Suprapubic skin (tissue), 4 donors: Measurements from ENCODE around the gene NFKBIL1. TPM values are rescaled to one million over a fixed set of nuclear protein-coding genes. Genes with fewer than 3 reads are reported as not detected.

Experiments used
- DNase-seq, 2 donors: peaks; one replicate each; pipeline ENCODE4 v3.0.0-alpha.2; 2019; ENCODE audit warnings: low spot score in 2 of 2
- H3K27ac ChIP-seq: fragments of 200-600 bp; sonication (generic); one replicate; pipeline ENCODE4 v1.5.1; 2019
- H3K27me3 ChIP-seq: fragments of 200-600 bp; sonication (generic); one replicate; pipeline ENCODE4 v1.5.1; 2019
- H3K36me3 ChIP-seq: fragments of 200-600 bp; sonication (generic); one replicate; pipeline ENCODE4 v1.5.1; 2019
- H3K4me1 ChIP-seq: fragments of 200-600 bp; sonication (generic); one replicate; pipeline ENCODE4 v1.5.1; 2019
- H3K4me3 ChIP-seq: fragments of 200-600 bp; sonication (generic); one replicate; pipeline ENCODE4 v1.5.1; 2019; ENCODE audit warnings: mild to moderate bottlenecking
- H3K9me3 ChIP-seq: fragments of 200-600 bp; sonication (generic); one replicate; pipeline ENCODE4 v1.5.1; 2019
- EP300 ChIP-seq: sonication (generic); formaldehyde crosslinking; IDR thresholded peaks from one replicate; pipeline ENCODE4 v1.6.1; 2017; ENCODE audit warnings: antibody characterized with exemption
- POLR2A ChIP-seq, 2 donors: fragments of 450-650 bp; IDR thresholded peaks; one replicate each; pipeline ENCODE4 v1.6.1; 2017; ENCODE audit warnings: antibody characterized with exemption in 2 of 2, mild to moderate bottlenecking in 2 of 2, moderate library complexity in 2 of 2
- POLR2AphosphoS5 ChIP-seq, 3 donors: sonication (generic); formaldehyde crosslinking; IDR thresholded peaks; one replicate each; pipeline ENCODE4 v1.6.1; 2017; ENCODE audit warnings: antibody characterized with exemption in 3 of 3
- WGBS: methylation state at CpG from one replicate; pipeline ENCODE4 v1.1.5; 2018; 5-methylcytosine and 5-hydroxymethylcytosine counted together
- total RNA-seq, 4 donors: library from RNA; depleted of rRNA; stranded (reverse); fragments of >200 nt; gene quantifications; one replicate each; pipeline ENCODE4 v1.1.0, GENCODE V29; 2016
- TF ChIP-seq, protein P1 (sequence below), 2 donors: fragments of 200-600 bp in 1 of 2; fragments of 450-650 bp in 1 of 2; sonication (generic) in 1 of 2; IDR thresholded peaks; one replicate each; pipeline ENCODE4 v1.5.1; 2016 to 2019; ENCODE audit warnings: antibody characterized with exemption in 2 of 2, mild to moderate bottlenecking in 1 of 2, moderate library complexity in 1 of 2

NFKBIL1 gene
- total RNA-seq, 4 donors from 2014 or later: 23.6 to 29.5 (median 25.7) TPM

DNA sequence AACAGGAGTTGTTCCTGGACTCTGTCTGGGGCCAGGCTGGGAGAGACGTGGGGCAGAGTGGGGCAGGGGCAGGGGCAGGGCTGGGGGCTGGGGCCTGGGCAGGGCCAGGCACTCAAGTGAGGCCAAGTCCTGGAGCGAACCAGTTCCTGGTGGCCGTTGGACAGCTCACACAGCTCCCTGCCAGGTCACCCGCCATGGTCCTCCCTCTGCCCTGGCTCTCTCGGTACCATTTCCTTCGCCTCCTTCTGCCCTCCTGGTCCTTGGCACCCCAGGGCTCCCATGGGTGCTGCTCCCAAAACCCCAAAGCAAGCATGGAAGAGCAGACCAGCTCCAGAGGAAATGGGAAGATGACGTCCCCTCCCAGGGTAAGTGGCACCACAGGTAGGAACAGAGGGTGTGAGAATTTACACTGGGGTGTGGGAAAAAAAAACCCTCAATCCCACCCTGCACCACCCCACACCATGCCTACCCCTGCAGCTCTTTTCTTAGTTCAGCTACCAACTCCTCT is 18.5 kb upstream of the NFKBIL1 start, which contains the start of gene MCCD1:
TSS of gene MCCD1 (plus strand) at position 142 of the 508 bp plus-strand sequence. CDS start at position 195, 53 bp downstream.
- Histone ChIP-seq H3K36me3 (peaks cover 45% of the 10 kb centered on the region), H3K4me3 (no peak within 1 kb of the TSS), H3K9me3 (no peaks in the 10 kb centered on the region), H3K27me3 (no peaks in the 10 kb centered on the region), H3K27ac (no peak within 1 kb of the TSS), H3K4me1 (no peaks in the 10 kb centered on the region)
- 59% methylated on average over 7 of the region's 7 CpGs for WGBS
- no peak for DNase-seq
- TF ChIP-seq POLR2A (IDR thresholded peaks at IDR 0.05): no peak
- no peak for TF ChIP-seq EP300
- TF ChIP-seq, protein P1, sequence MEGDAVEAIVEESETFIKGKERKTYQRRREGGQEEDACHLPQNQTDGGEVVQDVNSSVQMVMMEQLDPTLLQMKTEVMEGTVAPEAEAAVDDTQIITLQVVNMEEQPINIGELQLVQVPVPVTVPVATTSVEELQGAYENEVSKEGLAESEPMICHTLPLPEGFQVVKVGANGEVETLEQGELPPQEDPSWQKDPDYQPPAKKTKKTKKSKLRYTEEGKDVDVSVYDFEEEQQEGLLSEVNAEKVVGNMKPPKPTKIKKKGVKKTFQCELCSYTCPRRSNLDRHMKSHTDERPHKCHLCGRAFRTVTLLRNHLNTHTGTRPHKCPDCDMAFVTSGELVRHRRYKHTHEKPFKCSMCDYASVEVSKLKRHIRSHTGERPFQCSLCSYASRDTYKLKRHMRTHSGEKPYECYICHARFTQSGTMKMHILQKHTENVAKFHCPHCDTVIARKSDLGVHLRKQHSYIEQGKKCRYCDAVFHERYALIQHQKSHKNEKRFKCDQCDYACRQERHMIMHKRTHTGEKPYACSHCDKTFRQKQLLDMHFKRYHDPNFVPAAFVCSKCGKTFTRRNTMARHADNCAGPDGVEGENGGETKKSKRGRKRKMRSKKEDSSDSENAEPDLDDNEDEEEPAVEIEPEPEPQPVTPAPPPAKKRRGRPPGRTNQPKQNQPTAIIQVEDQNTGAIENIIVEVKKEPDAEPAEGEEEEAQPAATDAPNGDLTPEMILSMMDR (IDR thresholded peaks at IDR 0.05): no peak
- TF ChIP-seq POLR2AphosphoS5 (IDR thresholded peaks at IDR 0.05): no peak

DNA sequence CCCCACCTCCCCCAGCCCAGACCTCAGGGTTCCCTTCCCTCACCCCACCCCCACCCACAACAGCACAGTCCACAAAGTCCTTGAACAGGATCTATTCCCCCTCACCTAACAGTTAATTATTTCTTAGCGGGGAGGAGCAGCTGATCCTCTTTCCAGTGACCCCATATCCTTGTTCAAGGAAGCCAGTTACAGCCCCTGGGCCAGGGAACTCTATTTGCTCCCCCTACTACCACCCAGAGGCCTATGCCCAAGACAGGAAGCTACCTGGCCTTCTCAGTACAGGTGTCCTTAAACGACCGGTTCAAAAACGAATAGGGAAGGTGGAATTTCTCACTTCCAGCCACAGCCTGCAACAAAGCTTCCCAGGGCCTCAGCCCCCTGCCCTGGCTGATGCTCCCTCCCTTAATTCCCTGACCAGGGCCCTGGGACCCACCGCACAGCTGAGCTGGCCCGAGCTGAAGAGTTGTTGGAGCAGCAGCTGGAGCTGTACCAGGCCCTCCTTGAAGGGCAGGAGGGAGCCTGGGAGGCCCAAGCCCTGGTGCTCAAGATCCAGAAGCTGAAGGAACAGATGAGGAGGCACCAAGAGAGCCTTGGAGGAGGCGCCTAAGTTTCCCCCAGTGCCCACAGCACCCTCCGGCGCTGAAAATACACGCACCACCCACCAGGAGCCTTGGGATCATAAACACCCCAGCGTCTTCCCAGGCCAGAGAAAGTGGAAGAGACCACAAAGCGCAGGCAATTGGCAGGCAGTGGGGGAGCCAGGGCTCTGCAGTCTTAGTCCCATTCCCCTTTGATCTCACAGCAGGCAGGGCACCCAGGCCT is 17.9 kb upstream of the NFKBIL1 start:
- Histone ChIP-seq H3K27ac (no peak overlapping the region), H3K27me3 (no peaks in the 10 kb centered on the region), H3K36me3 (peaks cover 52% of the 10 kb centered on the region), H3K9me3 (no peaks in the 10 kb centered on the region), H3K4me1 (no peaks in the 10 kb centered on the region), H3K4me3 (no peak overlapping the region)
- TF ChIP-seq, protein P1 (IDR thresholded peaks at IDR 0.05): no peak
- no peak for TF ChIP-seq POLR2A (IDR thresholded peaks at IDR 0.05)
- no peak for TF ChIP-seq POLR2AphosphoS5 (IDR thresholded peaks at IDR 0.05)
- TF ChIP-seq EP300: no peak
- no peak for DNase-seq
- 67% methylated on average over 5 of the region's 12 CpGs for WGBS

DNA sequence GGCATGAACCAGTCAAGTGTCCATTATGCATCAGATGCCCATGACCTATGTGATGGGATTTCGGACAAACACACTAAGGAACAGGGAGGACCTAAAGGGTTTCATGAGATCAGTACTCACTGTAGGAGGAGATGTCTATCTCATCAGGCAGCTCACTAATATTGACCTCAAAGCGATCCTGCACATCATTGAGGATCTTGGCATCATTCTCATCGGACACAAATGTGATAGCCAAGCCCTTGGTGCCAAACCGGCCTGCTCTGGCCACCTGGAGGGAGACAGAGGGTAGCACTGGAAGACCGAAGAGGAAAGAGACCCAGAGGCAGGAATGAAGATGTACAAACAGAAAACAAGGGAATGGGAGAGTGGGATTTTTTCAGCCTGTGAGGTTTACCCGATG is 16.7 kb upstream of the NFKBIL1 start:
- Histone ChIP-seq H3K4me3 (no peak overlapping the region), H3K27me3 (no peaks in the 10 kb centered on the region), H3K27ac (no peak overlapping the region), H3K4me1 (no peaks in the 10 kb centered on the region), H3K36me3 (peaks cover 63% of the 10 kb centered on the region), H3K9me3 (no peaks in the 10 kb centered on the region)
- no peak for DNase-seq
- TF ChIP-seq EP300: no peak
- TF ChIP-seq POLR2A (IDR thresholded peaks at IDR 0.05): no peak
- TF ChIP-seq, protein P1 (IDR thresholded peaks at IDR 0.05): no peak
- TF ChIP-seq POLR2AphosphoS5 (IDR thresholded peaks at IDR 0.05): no peak
- 67% methylated on average over 5 of the region's 6 CpGs for WGBS

DNA sequence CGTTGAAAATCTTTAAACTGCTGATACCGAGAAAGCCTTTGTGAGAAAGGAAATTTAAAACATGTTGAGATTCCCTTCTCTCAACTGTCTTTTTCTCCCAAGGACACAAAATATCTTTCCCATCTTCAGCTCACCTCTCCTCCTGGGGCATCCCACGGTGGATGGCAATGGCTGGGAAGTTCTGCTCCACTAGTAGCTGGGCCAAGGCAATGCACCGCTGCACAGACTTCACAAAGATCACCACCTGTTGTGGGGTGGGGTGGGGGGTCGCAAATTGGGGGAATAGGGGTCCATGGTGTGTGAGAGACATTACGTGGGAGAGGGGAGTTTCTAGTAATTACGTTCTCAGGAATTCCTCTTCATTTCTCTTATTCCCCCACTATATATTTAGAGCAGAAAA is 16.2 kb upstream of the NFKBIL1 start:
- no peaks in the 10 kb centered on the region for H3K27me3 ChIP-seq
- H3K36me3 ChIP-seq: peaks cover 68% of the 10 kb centered on the region
- DNase-seq: no peak
- no peaks in the 10 kb centered on the region for H3K4me1 ChIP-seq
- no peak overlapping the region for H3K27ac ChIP-seq
- H3K4me3 ChIP-seq: no peak overlapping the region
- 87% methylated on average over 7 of the region's 7 CpGs for WGBS
- H3K9me3 ChIP-seq: no peaks in the 10 kb centered on the region
- TF ChIP-seq POLR2AphosphoS5 (IDR thresholded peaks at IDR 0.05) (no peak), EP300 (no peak), POLR2A (IDR thresholded peaks at IDR 0.05) (no peak)
- TF ChIP-seq, protein P1 (IDR thresholded peaks at IDR 0.05): no peak
